Naive thymus-derived CD4-positive, alpha-beta T cell (primary cell): Measurements from ENCODE around the gene KRT14. TPM values are rescaled to one million over a fixed set of nuclear protein-coding genes. Genes with fewer than 3 reads are reported as not detected.
A peak's percentile ranks its signal among the peaks of the same experiment; 100 is the strongest.
"Not testable (repeated sequence)": the region's sequence is repeated elsewhere in the genome, so short reads cannot be mapped to it uniquely, and the experiment has no call there.

Experiments used
- ATAC-seq: fragments of 150-1000 bp; cut with Tn5 transposase; 2 replicates; pipeline ENCODE4 v1.10.0; 2021; ENCODE audit warnings: mild to moderate bottlenecking, moderate library complexity
- CTCF ChIA-PET: fragments of 350-600 bp; sonication (Branson Sonifier 250); formaldehyde crosslinking; loops from one replicate; lab custom pipeline; 2021; ENCODE audit warnings: antibody characterized with exemption; lab: Charles Lee
- POLR2A ChIA-PET: fragments of 350-600 bp; sonication (Branson Sonifier 250); formaldehyde crosslinking; loops from one replicate; lab custom pipeline; 2021; ENCODE audit warnings: antibody characterized with exemption, inconsistent platforms; lab: Charles Lee
- DNase-seq, 9 donors: peaks; one replicate each; pipeline versions ENCODE4 v3.0.0 to v3.0.0-alpha.2; 2020 to 2022; ENCODE audit warnings: mixed read lengths in 1 of 9
- H3K27ac ChIP-seq: one replicate; pipeline ENCODE4 v1.7.0; 2013; ENCODE audit warnings: mild to moderate bottlenecking, low read depth, low read length, moderate library complexity
- H3K27me3 ChIP-seq, 2 donors: one replicate each; pipeline ENCODE4 v1.7.0; 2013; ENCODE audit warnings: low read length in 2 of 2, mild to moderate bottlenecking in 2 of 2, moderate library complexity in 2 of 2; ENCODE audit not compliant: control insufficient read depth in 2 of 2, insufficient read depth in 2 of 2
- H3K36me3 ChIP-seq, 3 experiments: 1 replicate in 2 of 3; 2 replicates in 1 of 3; pipeline ENCODE4 v1.7.0; 2013; ENCODE audit warnings: low read length in 3 of 3, mild to moderate bottlenecking in 3 of 3, moderate library complexity in 1 of 3; ENCODE audit not compliant: insufficient read depth in 3 of 3, control insufficient read depth in 2 of 3
- H3K4me1 ChIP-seq, 2 donors: one replicate each; pipeline ENCODE4 v1.7.0; 2013; ENCODE audit warnings: low read length in 2 of 2, mild to moderate bottlenecking in 2 of 2, moderate library complexity in 1 of 2; ENCODE audit not compliant: control insufficient read depth in 2 of 2, insufficient read depth in 2 of 2
- H3K4me3 ChIP-seq: 2 replicates; pipeline ENCODE4 v1.7.0; 2013; ENCODE audit warnings: mild to moderate bottlenecking, low read length
- H3K9me3 ChIP-seq, 3 experiments: 1 replicate in 2 of 3; 2 replicates in 1 of 3; pipeline ENCODE4 v1.7.0; 2013; ENCODE audit warnings: low read length in 3 of 3; ENCODE audit not compliant: control insufficient read depth in 2 of 3
- H3K27ac Mint-ChIP-seq, 9 donors: one replicate each; pipeline ENCODE4 v1.8.0; 2020 to 2022; ENCODE audit warnings: mixed read lengths in 9 of 9, mild to moderate bottlenecking in 8 of 9, moderate library complexity in 5 of 9, inconsistent platforms in 2 of 9
- H3K27me3 Mint-ChIP-seq, 5 donors: one replicate each; pipeline ENCODE4 v1.8.0; 2021 to 2022; ENCODE audit warnings: mixed read lengths in 5 of 5, mild to moderate bottlenecking in 1 of 5
- H3K36me3 Mint-ChIP-seq, 5 donors: one replicate each; pipeline ENCODE4 v1.8.0; 2020 to 2022; ENCODE audit warnings: mixed read lengths in 5 of 5, mild to moderate bottlenecking in 3 of 5, inconsistent platforms in 1 of 5
- H3K4me1 Mint-ChIP-seq, 7 donors: one replicate each; pipeline ENCODE4 v1.8.0; 2020 to 2022; ENCODE audit warnings: mixed read lengths in 7 of 7, mild to moderate bottlenecking in 3 of 7, inconsistent platforms in 1 of 7
- H3K4me3 Mint-ChIP-seq, 10 donors: one replicate each; pipeline ENCODE4 v1.8.0; 2020 to 2022; ENCODE audit warnings: mild to moderate bottlenecking in 10 of 10, mixed read lengths in 10 of 10, moderate library complexity in 6 of 10, inconsistent platforms in 2 of 10
- H3K9me3 Mint-ChIP-seq, 11 donors: one replicate each; pipeline ENCODE4 v1.8.0; 2020 to 2022; ENCODE audit warnings: mixed read lengths in 11 of 11, mild to moderate bottlenecking in 4 of 11, inconsistent platforms in 1 of 11, moderate library complexity in 1 of 11
- intact Hi-C, 2 donors: fragments of 100-400 bp; cut with micrococcal nuclease; formaldehyde crosslinking; loops; one replicate each; pipeline ENCODE4 v1.15.1; 2023
- polyA plus RNA-seq, 2 donors: library from polyadenylated mRNA; unstranded; fragments of 300-500 nt; fragmentation: Illumina TruSeq; gene quantifications; one replicate each; pipeline ENCODE4 v1.2.3, GENCODE V29; 2021
- total RNA-seq, 6 experiments: library from RNA in 5 of 6; stranded (reverse) in 5 of 6; gene quantifications; 1 replicate in 5 of 6; 2 replicates in 1 of 6; pipeline ENCODE4 v1.2.3 and lab custom pipeline; 2021 to 2026

KRT14 gene
- total and polyA plus RNA-seq, 7 experiments from 2014 or later = not detected

GRCh38 chr17:41626914-41627295, 40.2 kb upstream of the KRT14 start:
- ATAC-seq, DNase-seq, H3K36me3 Mint-ChIP-seq, H3K9me3 Mint-ChIP-seq, POLR2A ChIA-PET, H3K36me3 ChIP-seq, CTCF ChIA-PET, H3K9me3 ChIP-seq, H3K27ac ChIP-seq, H3K4me1 ChIP-seq, intact Hi-C loops, H3K27me3 Mint-ChIP-seq, H3K4me1 Mint-ChIP-seq, H3K27ac Mint-ChIP-seq, H3K4me3 Mint-ChIP-seq, H3K4me3 ChIP-seq, H3K27me3 ChIP-seq: not testable (repeated sequence)

- H3K27ac ChIP-seq, CTCF ChIA-PET, H3K36me3 Mint-ChIP-seq, H3K4me3 ChIP-seq, ATAC-seq, POLR2A ChIA-PET, H3K27ac Mint-ChIP-seq, H3K27me3 ChIP-seq, H3K4me1 Mint-ChIP-seq, H3K36me3 ChIP-seq, DNase-seq, H3K4me3 Mint-ChIP-seq, H3K9me3 ChIP-seq, H3K9me3 Mint-ChIP-seq, intact Hi-C loops, H3K4me1 ChIP-seq, H3K27me3 Mint-ChIP-seq: not testable (repeated sequence)
These were observed 39.6 kb upstream of the KRT14 start for GRCh38 chr17:41626028-41626913.

GRCh38 chr17:41625602-41626001, 38.9 kb upstream of the KRT14 start:
- H3K4me3 ChIP-seq = no peak overlapping the region
- Mint-ChIP-seq H3K4me3 (no peak overlapping the region), H3K4me1 (peaks cover 0 to 5% (median 0%) of the 10 kb centered on the region in 7 donors), H3K27me3 (peaks cover 0 to 4% (median 0%) of the 10 kb centered on the region in 5 donors), H3K36me3 (no peaks in the 10 kb centered on the region), H3K27ac (no peak overlapping the region), H3K9me3 (no peaks in the 10 kb centered on the region)
- H3K27me3 ChIP-seq = no peaks in the 10 kb centered on the region
- H3K4me1 ChIP-seq = no peaks in the 10 kb centered on the region
- no peaks in the 10 kb centered on the region for H3K36me3 ChIP-seq
- no peaks in the 10 kb centered on the region for H3K9me3 ChIP-seq
- intact Hi-C loops = no loop called here
- ATAC-seq (no peak), DNase-seq (no peak)
- ChIA-PET POLR2A (no interaction called here), CTCF (no interaction called here)
- H3K27ac ChIP-seq = no peak overlapping the region

DNA sequence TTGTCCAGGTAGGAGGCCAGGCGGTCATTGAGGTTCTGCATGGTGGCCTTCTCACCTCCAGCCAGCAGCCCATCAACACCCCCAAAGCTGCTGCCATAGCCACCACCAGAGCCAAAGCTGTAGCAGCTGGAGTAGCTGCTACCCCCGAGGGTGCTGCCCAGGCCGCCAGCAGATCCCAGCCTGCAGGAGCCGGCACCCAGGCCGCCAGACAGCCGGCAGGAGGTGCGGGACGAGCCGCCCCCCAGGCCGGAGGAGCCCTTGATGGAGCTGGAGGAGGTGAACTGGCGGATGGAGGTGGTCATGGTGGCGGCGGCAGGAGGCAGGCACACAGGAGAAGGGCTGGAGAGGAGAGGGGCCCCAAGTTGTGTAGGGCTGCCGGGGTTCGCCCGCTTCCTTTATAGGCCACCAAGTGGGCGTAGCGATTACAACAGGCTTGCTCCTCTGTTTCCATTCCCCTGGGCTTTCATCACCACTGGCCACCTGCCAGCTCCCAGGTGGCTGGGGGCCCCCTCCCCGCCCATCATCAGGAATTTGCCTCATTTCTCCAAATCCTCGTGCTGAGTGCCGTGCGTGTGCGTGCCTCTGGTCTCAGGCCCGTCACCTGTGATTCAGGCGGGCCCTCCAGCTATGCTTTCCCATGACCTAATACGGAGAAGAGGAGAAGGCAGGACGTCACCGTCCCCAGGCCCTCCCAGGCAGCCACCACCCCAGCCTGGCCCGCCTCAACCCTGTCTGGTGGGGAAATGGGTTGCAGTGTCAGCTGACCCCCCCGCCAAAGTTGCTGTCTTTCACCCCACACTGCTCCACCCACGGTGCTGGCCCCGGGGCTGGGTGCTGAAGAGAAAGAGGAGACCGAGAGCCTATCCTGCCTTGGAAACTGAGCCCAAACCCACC, 37.8 kb upstream of the KRT14 start, which contains the start of gene KRT17:
Gene KRT17, minus strand, starts transcription at position 368 of the 894 bp plus-strand sequence. Its CDS starts 66 bp downstream, at position 302.
- Mint-ChIP-seq H3K27me3 (peaks cover 0 to 4% (median 0%) of the 10 kb centered on the region in 5 donors), H3K36me3 (no peaks in the 10 kb centered on the region), H3K27ac (no peak within 1 kb of the TSS), H3K9me3 (no peaks in the 10 kb centered on the region), H3K4me3 (no peak within 1 kb of the TSS), H3K4me1 (peaks cover 0 to 5% (median 0%) of the 10 kb centered on the region in 7 donors)
- intact Hi-C loops = no loop called here
- CTCF ChIA-PET = no interaction called here
- Histone ChIP-seq H3K27ac (no peak within 1 kb of the TSS), H3K9me3 (no peaks in the 10 kb centered on the region), H3K27me3 (no peaks in the 10 kb centered on the region), H3K36me3 (no peaks in the 10 kb centered on the region), H3K4me1 (no peaks in the 10 kb centered on the region), H3K4me3 (no peak within 1 kb of the TSS)
- ATAC-seq = no peak
- POLR2A ChIA-PET = no interaction called here
- DNase-seq = no peak

- H3K4me1 ChIP-seq, H3K9me3 ChIP-seq, H3K4me3 ChIP-seq, CTCF ChIA-PET, H3K27ac ChIP-seq, H3K36me3 Mint-ChIP-seq, H3K27ac Mint-ChIP-seq, ATAC-seq, H3K4me3 Mint-ChIP-seq, intact Hi-C loops, H3K27me3 Mint-ChIP-seq, DNase-seq, H3K4me1 Mint-ChIP-seq, POLR2A ChIA-PET, H3K27me3 ChIP-seq, H3K36me3 ChIP-seq, H3K9me3 Mint-ChIP-seq: not testable (repeated sequence)
These were observed 36.6 kb upstream of the KRT14 start for GRCh38 chr17:41623184-41623861.

GRCh38 chr17:41622340-41623183, 35.9 kb upstream of the KRT14 start:
- ATAC-seq, H3K36me3 Mint-ChIP-seq, H3K4me3 Mint-ChIP-seq, H3K27me3 ChIP-seq, H3K4me1 Mint-ChIP-seq, H3K4me1 ChIP-seq, H3K27ac ChIP-seq, H3K9me3 Mint-ChIP-seq, POLR2A ChIA-PET, intact Hi-C loops, DNase-seq, H3K36me3 ChIP-seq, H3K9me3 ChIP-seq, H3K4me3 ChIP-seq, CTCF ChIA-PET, H3K27me3 Mint-ChIP-seq: not testable (repeated sequence)
- peak overlapping the region in 1 of 9 donors; percentile 62 for H3K27ac Mint-ChIP-seq
